ENCODE measurements around the gene DIP2C.
"Not testable (repeated sequence)": the region's sequence is repeated elsewhere in the genome, so short reads cannot be mapped to it uniquely, and the experiment has no call there.

Gene DIP2C

GRCh38 chr10:396535-397220, 292.8 kb downstream of the DIP2C start:
- DNase-seq = no peak

- DNase-seq = no peak
Measured at GRCh38 chr10:396107-396506, 293.4 kb downstream of the DIP2C start.

DNA sequence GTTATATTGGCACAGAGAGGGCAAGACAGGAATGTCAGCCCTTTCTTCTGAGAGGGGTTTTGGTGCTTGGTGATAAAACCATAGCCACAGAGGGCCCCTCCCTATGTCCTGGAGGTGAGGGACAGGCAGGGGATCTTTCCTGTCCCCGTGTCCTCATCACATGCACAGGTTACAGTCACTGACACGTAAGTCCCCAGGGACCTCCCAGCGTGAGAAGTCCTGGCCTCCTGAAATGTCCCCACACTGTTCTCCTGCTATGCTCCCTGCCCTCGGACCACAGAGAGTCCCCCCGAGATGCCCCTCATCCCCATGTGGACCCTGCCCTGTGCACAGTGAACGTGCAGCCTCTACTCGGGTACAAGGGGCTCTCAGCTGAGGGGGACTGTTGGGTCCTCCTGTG, 293.8 kb downstream of the DIP2C start:
- no peak for DNase-seq

DNA sequence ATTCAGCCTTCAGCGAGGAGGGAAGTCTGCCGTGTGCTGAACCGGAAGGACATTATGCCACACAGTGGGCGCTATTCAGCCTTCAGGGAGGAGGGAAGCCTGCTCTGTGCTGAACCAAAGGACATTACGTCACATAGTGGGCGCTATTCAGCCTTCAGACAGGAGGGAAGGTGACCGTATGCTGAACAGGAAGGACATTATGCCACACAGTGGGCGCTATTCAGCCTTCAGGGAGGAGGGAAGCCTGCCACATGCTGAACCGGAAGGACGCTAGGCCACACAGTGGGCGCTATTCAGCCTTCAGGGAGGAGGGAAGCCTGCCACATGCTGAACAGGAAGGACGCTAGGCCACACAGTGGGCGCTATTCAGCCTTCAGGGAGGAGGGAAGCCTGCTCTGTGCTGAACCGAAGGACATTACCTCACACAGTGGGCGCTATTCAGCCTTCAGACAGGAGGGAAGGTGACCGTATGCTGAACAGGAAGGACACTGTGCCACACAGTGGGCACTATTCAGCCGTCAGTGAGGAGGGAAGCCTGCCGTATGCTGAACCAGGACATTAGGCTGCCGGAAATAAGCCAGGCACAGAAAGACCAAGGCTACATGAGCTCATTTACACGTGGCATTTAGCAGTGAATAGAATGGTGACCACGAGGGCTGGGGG, 294.9 kb downstream of the DIP2C start:
- DNase-seq = not testable (repeated sequence)

GRCh38 chr10:393787-394438, 295.6 kb downstream of the DIP2C start:
- DNase-seq = no peak

GRCh38 chr10:393106-393745, 296.2 kb downstream of the DIP2C start:
- no peak for DNase-seq

DNA sequence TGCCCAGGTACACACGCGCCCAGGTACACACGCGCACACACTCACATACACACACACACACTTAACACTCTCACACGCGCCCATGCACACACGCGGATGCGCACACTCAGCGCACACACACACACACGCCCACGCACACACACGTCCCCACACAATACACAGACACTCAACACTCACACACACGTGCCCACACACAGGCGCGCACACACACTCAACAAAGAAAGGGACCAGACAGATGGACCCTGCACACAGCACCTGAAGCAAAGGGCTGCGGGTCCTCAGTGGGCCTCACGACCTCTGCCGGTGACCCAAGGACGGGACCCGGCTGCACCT, 296.8 kb downstream of the DIP2C start:
- DNase-seq = no peak

- no peak for DNase-seq
Measured at GRCh38 chr10:391847-392704, 297.4 kb downstream of the DIP2C start.

DNA sequence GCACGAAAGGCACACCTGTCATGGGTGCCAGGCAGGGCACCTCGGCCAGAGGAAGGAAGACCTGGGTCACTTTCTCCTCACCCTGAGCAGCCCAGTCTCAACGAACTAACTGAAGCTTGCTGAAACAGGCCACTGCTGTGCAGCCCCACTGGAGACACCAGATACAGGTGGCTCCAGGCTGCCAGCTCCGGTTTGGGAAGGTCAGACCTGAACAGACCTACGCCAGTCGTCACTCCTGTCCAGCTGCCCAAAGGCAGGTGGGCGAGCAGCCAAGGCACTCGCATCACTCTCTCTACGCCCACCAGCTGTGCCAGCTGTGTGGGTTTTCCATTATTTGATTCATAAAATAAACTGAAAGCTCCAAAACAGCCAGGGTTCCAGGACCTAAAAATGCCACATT, 298.2 kb downstream of the DIP2C start:
- no peak for DNase-seq

DNA sequence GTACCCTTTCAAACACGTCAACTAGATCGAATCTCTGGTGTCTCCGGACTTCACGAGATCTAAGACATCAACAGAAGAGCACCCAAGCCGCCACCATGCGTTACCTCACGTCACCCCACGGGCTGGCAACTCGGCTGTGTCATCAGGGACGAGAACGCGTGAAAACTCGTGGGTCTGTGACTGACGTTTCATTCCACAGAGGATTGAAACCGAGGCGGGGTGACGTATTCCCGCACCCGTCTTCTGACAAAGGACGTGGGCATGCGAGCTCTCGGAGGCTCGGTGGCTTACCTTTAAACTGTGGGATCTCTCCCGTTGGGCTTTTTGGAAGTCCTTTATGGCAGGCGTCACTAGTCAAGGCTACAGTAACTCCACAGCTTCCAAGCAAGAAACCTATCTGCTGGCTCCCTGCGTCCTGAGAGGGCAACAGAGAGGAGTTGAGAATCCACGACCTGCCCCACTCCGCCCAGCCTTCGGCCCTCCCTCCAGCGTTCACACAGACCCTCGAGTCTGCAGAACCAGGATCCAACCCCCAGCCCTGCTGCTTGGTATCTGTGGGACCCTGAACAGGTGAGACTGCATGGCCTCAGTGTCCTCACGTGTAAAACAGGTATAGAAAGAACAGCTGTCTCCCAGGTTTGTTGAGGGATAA, 298.9 kb downstream of the DIP2C start:
- DNase-seq = no peak

- no peak for DNase-seq
Measured at GRCh38 chr10:389836-390448, 299.5 kb downstream of the DIP2C start.

DNA sequence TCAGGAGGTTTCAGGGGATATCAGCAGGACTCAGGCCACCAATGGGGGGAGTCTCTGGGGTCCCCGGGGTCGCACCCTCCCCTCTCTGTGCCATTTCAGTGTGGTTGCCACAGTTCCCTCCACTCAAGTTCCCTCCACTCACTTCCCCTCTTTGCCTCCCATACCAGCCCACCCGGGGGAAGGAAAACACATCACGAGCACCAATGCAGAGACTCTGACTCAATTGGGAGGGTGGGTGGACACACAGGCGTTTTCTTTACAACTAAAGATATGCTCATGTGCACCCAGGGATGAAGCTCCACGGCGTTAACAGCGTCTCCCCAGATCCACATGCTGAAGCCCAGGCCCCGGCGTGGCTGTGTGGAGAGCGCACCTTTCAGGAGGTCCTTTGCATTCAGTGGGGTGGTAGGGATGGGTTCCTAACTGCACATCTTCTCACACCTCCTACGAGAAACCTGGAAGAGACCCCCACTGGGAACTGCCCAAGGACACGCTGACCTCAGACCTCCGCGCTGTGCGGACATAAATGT, 300.1 kb downstream of the DIP2C start:
- DNase-seq = no peak

DNA sequence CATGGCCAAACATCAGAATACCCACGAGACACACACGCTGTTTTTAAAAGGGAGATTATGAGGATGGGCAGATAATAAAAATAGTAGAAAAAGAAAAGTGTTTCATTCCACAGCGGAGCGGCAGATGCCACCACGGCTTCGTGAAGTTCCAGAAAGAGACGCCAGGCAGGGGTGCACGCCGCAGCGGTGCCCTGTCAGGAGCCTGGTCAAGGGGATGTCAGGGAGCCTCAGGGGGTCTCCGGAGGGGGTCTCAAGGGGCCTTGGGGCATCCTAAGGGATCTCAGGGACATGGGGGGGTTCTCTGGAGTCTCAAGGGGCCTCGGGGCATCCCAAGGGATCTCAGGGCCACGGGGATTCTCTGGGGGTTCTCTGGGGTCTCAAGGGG, 300.8 kb downstream of the DIP2C start:
- DNase-seq = no peak

- DNase-seq = no peak
Measured at GRCh38 chr10:387909-388660, 301.4 kb downstream of the DIP2C start.

GRCh38 chr10:387593-387891, 301.9 kb downstream of the DIP2C start:
- DNase-seq = no peak

- DNase-seq = no peak
Measured at GRCh38 chr10:386771-387592, 302.5 kb downstream of the DIP2C start.

DNA sequence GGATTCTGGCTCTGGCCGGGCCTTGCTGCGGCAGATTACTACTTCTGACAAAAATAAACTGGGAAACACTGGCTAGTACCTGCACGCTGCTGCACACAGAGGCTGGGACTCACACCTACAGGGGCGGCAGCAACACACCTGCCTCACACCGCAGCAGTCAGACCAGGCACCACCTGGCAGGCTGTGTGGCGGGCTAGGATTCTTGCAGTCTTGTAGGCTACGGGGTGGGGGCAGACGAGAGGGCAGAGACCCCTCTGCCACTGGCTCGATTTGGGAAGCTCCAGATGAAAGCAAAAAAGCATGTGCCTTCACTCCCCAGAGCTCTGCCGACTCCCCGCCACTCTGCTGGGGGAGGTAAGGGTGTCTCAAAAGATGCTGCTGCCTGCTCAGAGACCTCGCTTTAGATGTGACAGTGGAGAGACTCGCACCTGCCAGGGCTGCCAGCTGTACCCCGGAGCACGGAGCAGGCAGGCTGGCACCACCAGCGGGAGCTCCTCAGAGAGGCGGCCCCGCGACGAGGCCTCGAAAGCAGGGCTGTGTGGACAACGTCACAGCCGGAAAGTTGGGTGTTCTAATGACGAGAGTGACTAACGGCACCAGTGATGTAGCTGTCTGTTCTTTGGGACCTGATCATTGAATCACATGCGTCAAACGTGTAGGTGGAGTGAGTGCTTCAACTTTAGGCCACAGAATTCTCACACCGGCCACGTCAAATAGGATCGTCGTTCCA, 303.7 kb downstream of the DIP2C start:
- DNase-seq = no peak

DNA sequence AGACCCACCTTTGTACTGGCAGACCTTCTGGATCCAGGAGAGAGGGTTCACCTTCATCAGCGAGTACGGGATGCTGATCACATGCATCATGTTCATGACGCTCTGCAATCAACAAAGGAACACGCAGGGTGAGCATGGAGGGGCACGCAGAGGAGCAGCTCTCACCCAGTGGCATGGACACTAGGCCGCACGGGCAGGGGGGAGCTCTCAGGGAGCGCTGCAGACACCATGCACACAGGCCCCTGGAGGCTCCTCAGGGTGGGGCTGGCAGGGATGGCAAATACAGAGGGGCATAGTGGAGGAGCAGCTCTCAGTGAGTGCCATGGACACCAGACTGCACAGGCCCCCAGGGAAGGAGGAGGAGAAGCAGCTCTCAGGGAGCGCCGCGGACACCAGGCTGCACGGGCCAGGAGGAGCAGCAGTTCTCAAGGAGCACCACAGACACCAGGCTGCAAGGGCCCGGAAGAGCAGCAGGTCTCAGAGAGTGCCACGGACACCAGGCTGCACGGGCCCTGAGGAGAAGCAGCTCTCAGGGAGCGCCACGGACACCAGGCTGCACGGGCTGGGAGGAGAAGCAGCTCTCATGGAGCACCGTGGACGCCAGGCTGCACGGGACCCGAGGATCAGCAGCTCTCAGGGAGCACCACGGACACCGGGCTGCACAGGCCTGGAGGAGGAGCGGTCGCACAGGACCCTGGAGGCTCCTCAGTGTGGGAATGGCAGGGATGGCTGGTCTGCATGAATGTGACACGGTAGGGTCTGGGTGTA, 304.7 kb downstream of the DIP2C start:
- no peak for DNase-seq

DNA sequence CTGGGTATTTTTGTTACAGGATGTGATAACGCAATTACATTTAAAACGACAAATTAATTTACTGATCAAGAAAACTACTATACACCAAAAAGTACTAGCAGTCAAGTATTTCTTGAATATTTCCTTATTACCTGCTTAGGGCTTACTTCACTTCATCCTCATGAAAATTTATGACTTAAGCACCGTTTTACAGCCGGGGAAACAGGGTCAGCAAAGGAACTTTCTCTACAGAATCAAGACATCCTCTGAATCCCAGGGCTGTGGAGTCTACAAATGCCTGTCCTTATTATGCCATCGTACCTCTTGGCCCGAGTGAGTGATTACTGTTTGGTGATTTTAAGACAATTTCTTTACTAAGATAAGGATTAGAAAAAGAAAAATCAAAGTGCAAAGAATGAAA, 305.9 kb downstream of the DIP2C start:
- DNase-seq = no peak
